ENCODE measurements around the gene ERN2. TPM values are rescaled to one million over a fixed set of nuclear protein-coding genes. Genes with fewer than 3 reads are reported as not detected.
A peak's percentile ranks its signal among the peaks of the same experiment; 100 is the strongest.

Gene ERN2
- total and polyA plus RNA-seq, 2 of the 13 experiments (the other 11 are each of a cell fraction or from before 2014, with no cell fraction given): 2.2 to 3.5 TPM

- TF ChIP-seq CHCHD3 (CRISPR knock-in tag; IDR thresholded peaks at IDR 0.05) (no peak), ZNF652 (CRISPR knock-in tag; IDR thresholded peaks at IDR 0.05; ENCODE audit: borderline replicate concordance, low read depth) (no peak), EP300 (IDR thresholded peaks at IDR 0.05; ENCODE audit: low read depth in 2 of 2, low read length in 2 of 2) (no peak), EP300 (CRISPR knock-in tag; IDR thresholded peaks at IDR 0.05; ENCODE audit: borderline replicate concordance) (no peak), ZNF687 (CRISPR knock-in tag; IDR thresholded peaks at IDR 0.05) (no peak), PBX2 (CRISPR knock-in tag; IDR thresholded peaks at IDR 0.05) (no peak), IRF9 (CRISPR knock-in tag; IDR thresholded peaks at IDR 0.05; ENCODE audit: borderline replicate concordance) (0 out of 2 replicates have a peak, but pooled peaks have one; percentile 44), ZNF460 (CRISPR knock-in tag; IDR thresholded peaks at IDR 0.05; ENCODE audit: borderline replicate concordance) (no peak), ZFYVE20 (CRISPR knock-in tag; IDR thresholded peaks at IDR 0.05; ENCODE audit: borderline replicate concordance, low read depth) (no peak), SAFB2 (CRISPR knock-in tag; IDR thresholded peaks at IDR 0.05; ENCODE audit: borderline replicate concordance, low read depth) (0 out of 2 replicates have a peak, but pooled peaks have one; percentile 59), ETV5 (CRISPR knock-in tag; IDR thresholded peaks at IDR 0.05; ENCODE audit: borderline replicate concordance) (no peak), KDM2A (CRISPR knock-in tag; IDR thresholded peaks at IDR 0.05; ENCODE audit: borderline replicate concordance, low read depth) (peak; percentile 8; the same call in 1 of the 2 replicates), GATAD2A (CRISPR knock-in tag; IDR thresholded peaks at IDR 0.05) (0 out of 2 replicates have a peak, but pooled peaks have one; percentile 8), ZNF446 (CRISPR knock-in tag; IDR thresholded peaks at IDR 0.05) (0 out of 2 replicates have a peak, but pooled peaks have one; percentile 23), PITX1 (CRISPR knock-in tag; IDR thresholded peaks at IDR 0.05) (0 out of 2 replicates have a peak, but pooled peaks have one; percentile 33), JUNB (CRISPR knock-in tag; IDR thresholded peaks at IDR 0.05; ENCODE audit: borderline replicate concordance) (no peak), SUZ12 (IDR thresholded peaks at IDR 0.05; ENCODE audit: low read depth, low read length) (no peak), ZBTB42 (CRISPR knock-in tag; IDR thresholded peaks at IDR 0.05) (no peak)
- TF ChIP-seq, protein P1, sequence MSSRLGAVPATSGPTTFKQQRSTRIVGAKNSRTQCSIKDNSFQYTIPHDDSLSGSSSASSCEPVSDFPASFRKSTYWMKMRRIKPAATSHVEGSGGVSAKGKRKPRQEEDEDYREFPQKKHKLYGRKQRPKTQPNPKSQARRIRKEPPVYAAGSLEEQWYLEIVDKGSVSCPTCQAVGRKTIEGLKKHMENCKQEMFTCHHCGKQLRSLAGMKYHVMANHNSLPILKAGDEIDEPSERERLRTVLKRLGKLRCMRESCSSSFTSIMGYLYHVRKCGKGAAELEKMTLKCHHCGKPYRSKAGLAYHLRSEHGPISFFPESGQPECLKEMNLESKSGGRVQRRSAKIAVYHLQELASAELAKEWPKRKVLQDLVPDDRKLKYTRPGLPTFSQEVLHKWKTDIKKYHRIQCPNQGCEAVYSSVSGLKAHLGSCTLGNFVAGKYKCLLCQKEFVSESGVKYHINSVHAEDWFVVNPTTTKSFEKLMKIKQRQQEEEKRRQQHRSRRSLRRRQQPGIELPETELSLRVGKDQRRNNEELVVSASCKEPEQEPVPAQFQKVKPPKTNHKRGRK (CRISPR knock-in tag; IDR thresholded peaks at IDR 0.05): no peak
Measured at GRCh38 chr16:23642246-23642774, 70.7 kb downstream of the ERN2 start (continued).

All from HepG2 (cell line).